Measurements from ENCODE around the gene AGTRAP. TPM values are rescaled to one million over a fixed set of nuclear protein-coding genes. Genes with fewer than 3 reads are reported as not detected.

The AGTRAP gene
- total RNA-seq, 4 donors from 2014 or later, result 26.3 to 62.3 (median 40.2) TPM

- TF ChIP-seq CTCF (IDR thresholded peaks at IDR 0.05) (no peak), POLR2A (IDR thresholded peaks at IDR 0.05) (no peak)
- intact Hi-C loops (cut with DNase I; ENCODE audit: low total_unique reads), result no loop called here
- WGBS, 2 donors, result 77 to 82% methylated on average over 6 of the region's 6 CpGs
- DNase-seq (ENCODE audit: low spot score in 2 of 2), result no peak
- H3K4me3 ChIP-seq (ENCODE audit: low read depth, poor library complexity, severe bottlenecking), result no peak overlapping the region
Measured at GRCh38 chr1:11746092-11746491, 10.2 kb downstream of the AGTRAP start.

DNA sequence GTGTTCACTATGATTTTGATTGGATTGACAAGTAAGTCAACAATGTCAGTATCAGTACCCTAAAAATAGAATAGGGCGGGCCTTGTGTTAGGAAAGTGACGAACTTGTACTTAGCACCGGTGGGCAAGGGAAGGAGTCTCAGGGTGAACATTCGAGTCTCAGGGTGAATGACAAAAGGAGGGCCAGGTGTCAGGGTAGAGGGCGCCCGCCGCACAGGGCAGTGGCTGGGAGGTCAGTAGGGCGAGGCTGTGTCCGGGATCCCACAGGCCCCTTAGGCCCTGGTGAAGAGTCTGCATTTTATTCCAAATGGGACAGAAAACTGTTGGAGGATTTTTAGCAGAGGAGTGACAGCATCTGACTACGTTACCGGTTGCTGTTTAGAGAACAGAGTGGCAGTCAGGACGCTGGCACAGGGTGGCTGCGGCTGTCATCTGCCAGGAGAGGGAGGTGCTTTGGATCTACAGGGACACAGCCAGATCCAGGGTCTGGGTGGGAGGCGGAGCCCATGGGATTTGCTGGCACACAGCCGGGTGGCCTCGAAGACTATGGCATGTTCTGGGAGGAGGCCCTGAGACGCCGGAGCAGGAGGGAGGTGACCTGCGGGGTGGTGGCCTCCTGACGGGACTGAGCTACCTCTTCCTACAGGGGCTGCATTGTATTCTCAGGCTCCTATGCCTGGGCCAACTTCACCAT is 11.0 kb downstream of the AGTRAP start:
- H3K4me3 ChIP-seq (ENCODE audit: low read depth, poor library complexity, severe bottlenecking), result no peak overlapping the region
- no peak for DNase-seq (ENCODE audit: low spot score in 2 of 2)
- TF ChIP-seq POLR2A (IDR thresholded peaks at IDR 0.05), result no peak
- TF ChIP-seq CTCF (IDR thresholded peaks at IDR 0.05), result no peak
- 80 to 82% methylated on average over 18 to 20 of the region's 20 CpGs for WGBS, 2 donors
- intact Hi-C loops (cut with DNase I; ENCODE audit: low total_unique reads), result no loop called here

DNA sequence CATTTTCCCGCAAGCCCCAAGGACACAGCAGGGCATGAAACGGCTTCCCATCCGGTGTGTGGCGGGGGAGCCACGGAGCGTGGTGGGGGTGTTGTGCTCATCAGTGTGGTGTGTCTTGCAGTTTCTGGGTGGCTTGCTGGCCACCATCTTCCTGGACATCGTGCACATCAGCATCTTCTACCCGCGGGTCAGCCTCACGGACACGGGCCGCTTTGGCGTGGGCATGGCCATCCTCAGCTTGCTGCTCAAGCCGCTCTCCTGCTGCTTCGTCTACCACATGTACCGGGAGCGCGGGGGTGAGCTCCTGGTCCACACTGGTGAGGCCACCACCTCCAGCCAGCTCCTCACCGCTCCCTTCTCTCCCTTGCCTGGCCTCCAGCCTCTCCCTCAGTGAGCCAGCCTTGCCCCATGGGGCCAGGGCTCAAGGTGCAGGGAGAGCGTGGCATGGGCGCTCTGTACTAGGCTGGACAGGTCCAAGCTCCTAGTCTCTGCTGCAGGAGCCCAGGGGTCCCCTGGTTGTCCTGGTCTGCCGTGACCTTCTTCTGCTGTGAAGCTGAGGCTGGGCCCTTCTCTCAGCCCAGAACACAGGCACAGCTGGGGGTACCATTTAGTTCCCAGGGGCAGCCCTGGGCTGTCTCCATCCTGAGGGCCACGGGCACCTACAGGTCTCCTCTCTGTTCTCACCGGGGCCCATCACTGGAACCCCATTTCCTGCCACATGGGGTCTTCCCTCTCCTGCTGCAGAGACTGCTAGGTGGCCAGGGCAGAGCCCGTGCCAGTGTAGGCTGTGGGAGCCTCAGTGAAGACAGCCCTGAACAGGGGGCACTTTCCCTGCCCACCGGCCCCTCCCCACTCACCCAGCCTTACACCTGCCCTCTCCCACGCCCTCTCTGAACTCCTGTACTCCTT is 12.6 kb downstream of the AGTRAP start:
- WGBS, 2 donors, result 96 to 97% methylated on average over 27 of the region's 27 CpGs
- no peak overlapping the region for H3K4me3 ChIP-seq (ENCODE audit: low read depth, poor library complexity, severe bottlenecking)
- intact Hi-C loops (cut with DNase I; ENCODE audit: low total_unique reads), result no loop called here
- no peak for DNase-seq (ENCODE audit: low spot score in 2 of 2)
- TF ChIP-seq CTCF (IDR thresholded peaks at IDR 0.05), result no peak
- no peak for TF ChIP-seq POLR2A (IDR thresholded peaks at IDR 0.05)

- TF ChIP-seq POLR2A (IDR thresholded peaks at IDR 0.05) (no peak), CTCF (IDR thresholded peaks at IDR 0.05) (no peak)
- WGBS, 2 donors, result 78 to 79% methylated on average over 7 to 9 of the region's 9 CpGs
- DNase-seq (ENCODE audit: low spot score in 2 of 2), result peak in 1 of 2 donors; percentile 90
- H3K4me3 ChIP-seq (ENCODE audit: low read depth, poor library complexity, severe bottlenecking), result no peak overlapping the region
- intact Hi-C loops (cut with DNase I; ENCODE audit: low total_unique reads), result no loop called here
Measured at GRCh38 chr1:11749203-11749689, 13.3 kb downstream of the AGTRAP start.

DNA sequence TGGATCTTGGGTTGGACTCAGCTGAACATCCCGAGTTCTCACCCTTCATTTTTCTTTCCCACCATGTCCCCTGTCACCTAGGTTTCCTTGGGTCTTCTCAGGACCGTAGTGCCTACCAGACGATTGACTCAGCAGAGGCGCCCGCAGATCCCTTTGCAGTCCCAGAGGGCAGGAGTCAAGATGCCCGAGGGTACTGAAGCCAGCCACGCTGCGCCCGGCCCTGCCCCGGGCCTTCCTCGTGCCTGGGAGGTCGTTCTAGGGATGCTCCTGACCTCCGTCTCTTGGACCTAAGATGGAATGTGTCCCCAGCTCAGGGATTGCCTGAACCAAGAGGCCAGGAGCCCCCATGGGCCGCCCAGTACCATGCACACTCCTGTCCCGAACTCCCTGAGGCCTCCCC is 14.1 kb downstream of the AGTRAP start:
- TF ChIP-seq POLR2A (IDR thresholded peaks at IDR 0.05) (no peak), CTCF (IDR thresholded peaks at IDR 0.05) (no peak)
- intact Hi-C loops (cut with DNase I; ENCODE audit: low total_unique reads), result no loop called here
- no peak for DNase-seq (ENCODE audit: low spot score in 2 of 2)
- WGBS, 2 donors, result 93 to 94% methylated on average over 14 to 15 of the region's 15 CpGs
- H3K4me3 ChIP-seq (ENCODE audit: low read depth, poor library complexity, severe bottlenecking), result no peak overlapping the region

Data from lower leg skin (tissue), 4 donors.